ENCODE data around the gene PTPRQ.

DNA sequence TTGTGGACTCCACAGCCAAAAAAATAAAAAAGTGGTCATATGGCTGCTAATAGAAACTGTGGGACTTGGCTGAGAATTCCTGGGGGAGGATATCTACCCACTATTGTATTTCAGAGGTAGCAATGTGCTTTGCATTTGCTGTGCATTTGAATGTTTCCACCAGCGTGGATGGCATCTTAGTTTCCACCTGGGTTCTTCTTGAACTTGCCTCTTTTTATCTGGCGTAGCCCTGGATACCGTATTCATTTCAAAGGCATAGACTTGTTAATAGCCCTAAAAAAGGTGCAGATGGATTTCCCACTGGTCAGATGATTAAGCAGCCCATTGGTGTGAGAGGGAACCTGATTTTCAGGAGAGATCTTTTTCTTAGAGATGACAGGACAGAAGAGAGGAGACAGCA lies 270.8 kb downstream of the PTPRQ start:
- TF ChIP-seq, protein P1, sequence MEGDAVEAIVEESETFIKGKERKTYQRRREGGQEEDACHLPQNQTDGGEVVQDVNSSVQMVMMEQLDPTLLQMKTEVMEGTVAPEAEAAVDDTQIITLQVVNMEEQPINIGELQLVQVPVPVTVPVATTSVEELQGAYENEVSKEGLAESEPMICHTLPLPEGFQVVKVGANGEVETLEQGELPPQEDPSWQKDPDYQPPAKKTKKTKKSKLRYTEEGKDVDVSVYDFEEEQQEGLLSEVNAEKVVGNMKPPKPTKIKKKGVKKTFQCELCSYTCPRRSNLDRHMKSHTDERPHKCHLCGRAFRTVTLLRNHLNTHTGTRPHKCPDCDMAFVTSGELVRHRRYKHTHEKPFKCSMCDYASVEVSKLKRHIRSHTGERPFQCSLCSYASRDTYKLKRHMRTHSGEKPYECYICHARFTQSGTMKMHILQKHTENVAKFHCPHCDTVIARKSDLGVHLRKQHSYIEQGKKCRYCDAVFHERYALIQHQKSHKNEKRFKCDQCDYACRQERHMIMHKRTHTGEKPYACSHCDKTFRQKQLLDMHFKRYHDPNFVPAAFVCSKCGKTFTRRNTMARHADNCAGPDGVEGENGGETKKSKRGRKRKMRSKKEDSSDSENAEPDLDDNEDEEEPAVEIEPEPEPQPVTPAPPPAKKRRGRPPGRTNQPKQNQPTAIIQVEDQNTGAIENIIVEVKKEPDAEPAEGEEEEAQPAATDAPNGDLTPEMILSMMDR (IDR thresholded peaks at IDR 0.05), result no peak
- TF ChIP-seq POLR2A (IDR thresholded peaks at IDR 0.05), result no peak

Data from vagina (tissue), 2 donors.